Naive thymus-derived CD8-positive, alpha-beta T cell (primary cell): ENCODE measurements around the gene ME1. TPM values are rescaled to one million over a fixed set of nuclear protein-coding genes. Genes with fewer than 3 reads are reported as not detected.
"Not testable (repeated sequence)": the region's sequence is repeated elsewhere in the genome, so short reads cannot be mapped to it uniquely, and the experiment has no call there.

Experiments
- ATAC-seq, 2 donors: fragments of 150-1000 bp; cut with Tn5 transposase in 1 of 2; sonication (Bioruptor Pico), chemical (Tn5 transposase) in 1 of 2; 1 replicate in 1 of 2; 2 replicates in 1 of 2; pipeline ENCODE4 v1.10.0; 2021; ENCODE audit warnings: mild to moderate bottlenecking in 2 of 2, moderate library complexity in 2 of 2
- POLR2A ChIA-PET: fragments of 350-600 bp; sonication (Branson Sonifier 250); formaldehyde crosslinking; loops from one replicate; lab custom pipeline; 2021; ENCODE audit warnings: antibody characterized with exemption; lab: Charles Lee
- DNase-seq, 10 donors: peaks; one replicate each; pipeline versions ENCODE4 v3.0.0 to v3.0.0-alpha.2; 2020 to 2022
- H3K27ac Mint-ChIP-seq, 10 donors: one replicate each; pipeline ENCODE4 v1.8.0; 2020 to 2022; ENCODE audit warnings: mild to moderate bottlenecking in 10 of 10, mixed read lengths in 10 of 10, moderate library complexity in 4 of 10, inconsistent platforms in 1 of 10
- H3K27me3 Mint-ChIP-seq, 5 donors: one replicate each; pipeline ENCODE4 v1.8.0; 2021 to 2022; ENCODE audit warnings: mixed read lengths in 5 of 5
- H3K36me3 Mint-ChIP-seq, 3 donors: one replicate each; pipeline ENCODE4 v1.8.0; 2020 to 2022; ENCODE audit warnings: mixed read lengths in 3 of 3, mild to moderate bottlenecking in 2 of 3, inconsistent platforms in 1 of 3
- H3K4me1 Mint-ChIP-seq, 4 donors: one replicate each; pipeline ENCODE4 v1.8.0; 2021 to 2022; ENCODE audit warnings: mixed read lengths in 4 of 4
- H3K4me3 Mint-ChIP-seq, 10 donors: one replicate each; pipeline ENCODE4 v1.8.0; 2020 to 2022; ENCODE audit warnings: mild to moderate bottlenecking in 10 of 10, mixed read lengths in 10 of 10, moderate library complexity in 6 of 10, inconsistent platforms in 1 of 10
- H3K9me3 Mint-ChIP-seq, 9 donors: one replicate each; pipeline ENCODE4 v1.8.0; 2020 to 2022; ENCODE audit warnings: mixed read lengths in 9 of 9, mild to moderate bottlenecking in 3 of 9, inconsistent platforms in 1 of 9, moderate library complexity in 1 of 9
- polyA plus RNA-seq, 3 donors: library from polyadenylated mRNA; unstranded; fragments of 300-500 nt; fragmentation: Illumina TruSeq; gene quantifications; one replicate each; pipeline ENCODE4 v1.2.3, GENCODE V29; 2021
- total RNA-seq, 8 experiments: library from RNA in 2 of 8; stranded (reverse) in 2 of 8; gene quantifications; one replicate each; pipeline ENCODE4 v1.2.3 and lab custom pipeline; 2021 to 2026

Gene ME1
- total and polyA plus RNA-seq, 5 experiments from 2014 or later, result 0.11 TPM; not detected in 4

- H3K4me1 Mint-ChIP-seq, result no peaks in the 10 kb centered on the region
- no peak overlapping the region for H3K4me3 Mint-ChIP-seq
- ATAC-seq (no peak), DNase-seq (no peak)
- no peaks in the 10 kb centered on the region for H3K9me3 Mint-ChIP-seq
- no peak overlapping the region for H3K27ac Mint-ChIP-seq
- H3K27me3 Mint-ChIP-seq, result peaks cover 0 to 11% (median 8%) of the 10 kb centered on the region in 5 donors
- no peaks in the 10 kb centered on the region for H3K36me3 Mint-ChIP-seq
- POLR2A ChIA-PET, result no interaction called here
Measured at GRCh38 chr6:83216806-83217205, 214.0 kb downstream of the ME1 start.

- DNase-seq (peak; percentile 12 to 76 (median 46)), ATAC-seq (peak; percentile 96 to 100)
- Mint-ChIP-seq H3K4me1 (no peaks in the 10 kb centered on the region), H3K27me3 (peaks cover 5 to 14% (median 7%) of the 10 kb centered on the region in 5 donors), H3K4me3 (no peak overlapping the region), H3K36me3 (no peaks in the 10 kb centered on the region), H3K9me3 (no peaks in the 10 kb centered on the region), H3K27ac (no peak overlapping the region)
- POLR2A ChIA-PET, result interaction anchor here (1.0 to 1.3 kb wide), 2 partner anchors 148 to 150 kb away, joined by 4 to 7 read pairs; partner anchors contain the start of genes DOP1A and UBE3D
Measured at GRCh38 chr6:83215131-83216047, 215.5 kb downstream of the ME1 start.

DNA sequence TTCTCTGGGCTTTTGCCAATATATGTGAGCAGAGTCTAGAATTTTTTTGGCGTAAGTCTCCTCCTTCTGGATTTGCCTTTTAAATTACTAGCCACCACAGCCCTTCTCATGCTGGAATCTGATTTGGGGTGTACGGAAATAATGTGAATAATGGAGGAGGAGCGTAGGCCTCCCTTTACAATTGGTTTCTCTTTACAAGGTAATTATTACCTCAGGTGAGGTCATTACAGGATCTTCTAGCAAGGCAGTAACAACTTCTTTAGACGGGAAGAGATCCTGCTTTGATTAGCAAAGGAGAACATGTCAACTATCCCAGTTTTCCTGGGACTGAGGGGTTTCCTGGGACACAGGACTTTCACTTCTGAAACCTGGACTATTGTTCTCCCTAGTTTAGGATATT, 228.8 kb downstream of the ME1 start:
- POLR2A ChIA-PET, result no interaction called here
- H3K27me3 Mint-ChIP-seq, result peaks cover 2 to 11% (median 6%) of the 10 kb centered on the region in 5 donors
- no peak overlapping the region for H3K4me3 Mint-ChIP-seq
- H3K9me3 Mint-ChIP-seq, result no peaks in the 10 kb centered on the region
- no peaks in the 10 kb centered on the region for H3K4me1 Mint-ChIP-seq
- no peak for ATAC-seq
- H3K27ac Mint-ChIP-seq, result no peak overlapping the region
- no peak for DNase-seq
- peaks cover 0 to 4% (median 0%) of the 10 kb centered on the region in 3 donors for H3K36me3 Mint-ChIP-seq

DNA sequence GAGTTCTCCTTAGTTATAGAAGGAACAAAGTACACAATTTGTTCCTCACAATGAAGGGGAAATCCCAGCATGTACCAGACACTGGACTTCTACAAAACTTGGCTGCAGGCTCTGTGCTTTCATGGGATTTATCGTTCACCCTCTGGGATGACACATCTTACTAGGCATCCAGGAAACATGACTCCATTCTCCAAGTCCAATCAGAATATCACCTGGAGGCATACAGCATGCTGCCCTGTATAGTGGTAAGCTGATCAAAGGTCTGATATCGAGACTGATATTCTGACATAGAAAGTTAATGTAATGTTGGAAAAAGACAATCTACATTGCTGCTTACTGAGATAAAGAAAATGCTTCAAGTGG, 231.0 kb downstream of the ME1 start:
- H3K4me1 Mint-ChIP-seq, result peaks cover 0 to 11% (median 6%) of the 10 kb centered on the region in 4 donors
- H3K9me3 Mint-ChIP-seq, result no peaks in the 10 kb centered on the region
- DNase-seq (no peak), ATAC-seq (no peak)
- POLR2A ChIA-PET, result no interaction called here
- H3K27ac Mint-ChIP-seq, result no peak overlapping the region
- peaks cover 0 to 4% (median 0%) of the 10 kb centered on the region in 3 donors for H3K36me3 Mint-ChIP-seq
- H3K27me3 Mint-ChIP-seq, result no peaks in the 10 kb centered on the region
- H3K4me3 Mint-ChIP-seq, result no peak overlapping the region

DNA sequence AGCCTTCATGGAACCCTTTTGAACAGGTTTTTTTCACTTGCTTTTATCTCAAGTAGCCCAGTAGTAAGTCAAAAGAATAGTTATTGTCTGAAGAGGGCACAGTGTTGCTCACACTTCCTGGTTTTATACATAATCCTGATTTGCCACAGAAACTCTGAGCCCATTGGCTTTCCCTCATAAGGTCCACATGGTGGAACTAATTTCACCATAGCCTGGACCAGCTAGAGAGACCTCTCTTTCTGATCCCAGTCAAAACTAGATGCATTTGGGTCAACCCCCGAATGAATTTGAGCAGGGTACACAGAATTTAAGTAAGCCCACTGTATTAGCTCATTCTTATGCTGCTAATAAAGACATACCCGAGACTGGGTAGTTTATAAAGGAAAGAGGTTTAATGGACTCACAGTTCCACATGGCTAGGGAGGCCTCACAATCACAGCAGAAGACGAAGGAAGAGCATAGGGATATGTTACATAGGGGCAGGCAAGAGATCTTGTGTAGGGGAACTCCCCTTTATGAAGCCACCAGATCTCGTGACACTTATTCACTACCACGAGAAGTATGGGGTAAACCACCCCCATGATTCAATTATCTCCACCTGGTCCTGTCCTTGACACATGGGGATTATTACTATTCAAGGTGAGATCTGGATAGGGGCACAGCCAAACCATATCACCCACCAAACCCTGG, 231.5 kb downstream of the ME1 start:
- H3K36me3 Mint-ChIP-seq, result peaks cover 0 to 4% (median 0%) of the 10 kb centered on the region in 3 donors
- DNase-seq (no peak), ATAC-seq (no peak)
- H3K27ac Mint-ChIP-seq, result no peak overlapping the region
- no peaks in the 10 kb centered on the region for H3K9me3 Mint-ChIP-seq
- POLR2A ChIA-PET, result no interaction called here
- no peak overlapping the region for H3K4me3 Mint-ChIP-seq
- peaks cover 0 to 15% (median 11%) of the 10 kb centered on the region in 4 donors for H3K4me1 Mint-ChIP-seq
- no peaks in the 10 kb centered on the region for H3K27me3 Mint-ChIP-seq

GRCh38 chr6:83198486-83199172, 232.2 kb downstream of the ME1 start:
- Mint-ChIP-seq H3K27ac (no peak overlapping the region), H3K4me1 (peaks cover 3 to 20% (median 16%) of the 10 kb centered on the region in 4 donors), H3K9me3 (no peaks in the 10 kb centered on the region), H3K4me3 (no peak overlapping the region), H3K27me3 (no peaks in the 10 kb centered on the region), H3K36me3 (peaks cover 0 to 4% (median 0%) of the 10 kb centered on the region in 3 donors)
- ATAC-seq (no peak), DNase-seq (no peak)
- POLR2A ChIA-PET, result no interaction called here

DNA sequence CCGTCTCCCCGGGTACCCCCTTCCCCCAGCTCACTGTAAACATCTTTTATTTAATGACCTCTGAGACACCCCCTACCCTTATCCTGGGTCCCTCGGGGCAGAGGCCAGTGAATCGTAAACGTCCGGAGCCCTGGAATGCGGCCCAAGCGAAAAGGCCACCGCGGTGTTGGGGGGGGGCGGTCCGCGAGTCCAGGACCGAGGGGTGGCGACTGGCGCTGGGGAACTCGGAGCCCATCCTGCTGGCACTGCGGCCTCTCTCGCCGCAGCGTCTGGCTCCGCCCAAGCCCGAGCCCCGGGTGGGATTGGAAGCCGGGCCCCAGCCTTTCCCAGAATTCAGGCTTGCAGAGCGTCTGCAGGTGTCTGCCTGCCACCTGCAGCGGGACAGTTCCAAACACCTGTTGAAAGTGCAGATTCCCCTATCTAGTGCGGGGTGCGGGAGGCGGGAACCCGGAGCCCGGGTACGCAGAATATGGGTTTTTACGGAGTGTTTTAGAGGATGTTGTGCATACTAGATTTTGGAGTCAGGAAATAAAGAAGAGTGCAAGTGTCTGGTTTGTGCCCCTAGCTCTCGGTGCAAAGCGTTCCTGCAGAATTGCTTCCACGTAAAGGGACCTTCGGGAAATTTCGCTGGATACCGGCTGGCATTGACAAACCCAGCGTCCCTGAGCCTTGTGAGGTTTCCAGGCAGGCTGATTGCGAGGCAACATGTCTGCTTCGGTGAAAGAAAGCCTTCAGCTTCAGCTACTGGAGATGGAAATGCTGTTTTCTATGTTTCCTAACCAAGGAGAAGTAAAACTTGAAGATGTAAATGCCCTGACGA, 236.9 kb downstream of the ME1 start:
- no peaks in the 10 kb centered on the region for H3K9me3 Mint-ChIP-seq
- peak overlapping the region; percentile 15 to 97 (median 60) for H3K27ac Mint-ChIP-seq
- peak overlapping the region; percentile 76 to 99 (median 91) for H3K4me3 Mint-ChIP-seq
- POLR2A ChIA-PET, result interaction anchor here (1.2 to 1.5 kb wide), 3 partner anchors 9 to 126 kb away, joined by 3 to 6 read pairs (median 4); partner anchors contain the start of gene DOP1A
- H3K36me3 Mint-ChIP-seq, result peaks cover 0 to 5% (median 4%) of the 10 kb centered on the region in 3 donors
- ATAC-seq (peak; percentile 4 to 24), DNase-seq (peak in 8 of 10 donors; percentile 8 to 65 (median 30))
- no peaks in the 10 kb centered on the region for H3K27me3 Mint-ChIP-seq
- H3K4me1 Mint-ChIP-seq, result peaks cover 11 to 49% (median 46%) of the 10 kb centered on the region in 4 donors

DNA sequence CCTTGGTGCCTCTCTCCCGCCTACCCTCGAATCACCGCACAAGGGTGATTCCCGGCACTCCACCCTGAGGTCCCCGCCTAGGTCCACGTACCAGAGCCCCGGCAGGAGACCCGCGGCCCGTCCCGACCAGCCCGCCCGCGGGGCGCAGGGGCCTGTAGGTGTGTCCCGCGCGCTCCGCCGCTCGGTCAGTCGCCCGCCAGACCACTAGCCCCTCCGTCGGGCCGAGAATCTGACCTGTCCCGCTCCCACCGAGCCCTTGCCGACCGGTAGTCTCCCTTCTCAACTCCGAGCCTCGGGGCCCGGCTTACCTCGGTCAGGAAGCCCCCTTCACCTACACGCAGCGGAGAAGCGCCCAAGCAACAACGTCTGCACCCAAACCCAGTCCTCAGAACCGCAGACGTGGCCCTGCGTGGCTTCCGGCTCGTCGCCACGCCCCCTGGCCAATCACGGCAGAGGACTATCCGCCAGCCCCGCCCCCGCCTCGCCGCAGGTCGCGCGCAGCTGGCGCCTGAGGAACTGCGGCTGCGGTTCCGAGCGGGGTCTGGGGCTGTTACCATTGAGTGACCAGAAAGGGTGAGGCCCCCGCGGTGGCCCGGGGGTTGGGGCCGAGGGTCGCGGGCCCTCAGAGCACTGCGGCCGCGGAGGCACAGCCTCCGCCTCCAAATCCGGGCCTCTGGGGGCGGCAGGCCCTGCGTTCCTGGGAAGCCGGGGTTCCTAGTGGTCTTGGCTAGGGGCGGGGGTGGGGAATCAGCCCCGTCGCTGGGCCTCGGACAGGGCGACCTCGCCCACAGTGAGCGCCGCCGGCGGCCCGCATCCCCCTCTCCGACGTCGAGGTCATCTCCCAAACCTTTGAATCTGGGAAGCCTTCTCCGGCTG, 237.7 kb downstream of the ME1 start, which contains the start of the genes PGM3 and RWDD2A:
TSS of gene PGM3 (minus strand) at position 395 of the 876 bp plus-strand sequence. CDS start 2,253 bp downstream, outside the sequence.
TSS of gene RWDD2A (plus strand) at position 487 of the 876 bp plus-strand sequence. CDS start 1,095 bp downstream, outside the sequence.
- Mint-ChIP-seq H3K27me3 (no peaks in the 10 kb centered on the region), H3K27ac (peak within 1 kb of the TSS; percentile 91 to 98 (median 97)), H3K36me3 (peaks cover 0 to 10% (median 4%) of the 10 kb centered on the region in 3 donors), H3K4me3 (peak within 1 kb of the TSS; percentile 90 to 99 (median 98)), H3K4me1 (peaks cover 12 to 51% (median 50%) of the 10 kb centered on the region in 4 donors), H3K9me3 (no peaks in the 10 kb centered on the region)
- POLR2A ChIA-PET, result interaction anchor here (0.6 to 1.5 kb wide), 4 partner anchors 10 to 966 kb away, joined by 3 to 6 read pairs (median 4); partner anchors contain the start of genes DOP1A and UBE3D
- DNase-seq, result peak; percentile 86 to 93 (median 89)
- ATAC-seq, result peak; percentile 97 to 98

GRCh38 chr6:83192456-83192855, 238.4 kb downstream of the ME1 start:
- peak overlapping the region; percentile 91 to 98 (median 97) for H3K27ac Mint-ChIP-seq
- H3K36me3 Mint-ChIP-seq, result peaks cover 0 to 17% (median 2%) of the 10 kb centered on the region in 3 donors
- POLR2A ChIA-PET, result no interaction called here
- peaks cover 12 to 51% (median 50%) of the 10 kb centered on the region in 4 donors for H3K4me1 Mint-ChIP-seq
- DNase-seq (no peak), ATAC-seq (no peak)
- no peaks in the 10 kb centered on the region for H3K9me3 Mint-ChIP-seq
- H3K4me3 Mint-ChIP-seq, result peak overlapping the region; percentile 90 to 99 (median 98)
- H3K27me3 Mint-ChIP-seq, result no peaks in the 10 kb centered on the region

DNA sequence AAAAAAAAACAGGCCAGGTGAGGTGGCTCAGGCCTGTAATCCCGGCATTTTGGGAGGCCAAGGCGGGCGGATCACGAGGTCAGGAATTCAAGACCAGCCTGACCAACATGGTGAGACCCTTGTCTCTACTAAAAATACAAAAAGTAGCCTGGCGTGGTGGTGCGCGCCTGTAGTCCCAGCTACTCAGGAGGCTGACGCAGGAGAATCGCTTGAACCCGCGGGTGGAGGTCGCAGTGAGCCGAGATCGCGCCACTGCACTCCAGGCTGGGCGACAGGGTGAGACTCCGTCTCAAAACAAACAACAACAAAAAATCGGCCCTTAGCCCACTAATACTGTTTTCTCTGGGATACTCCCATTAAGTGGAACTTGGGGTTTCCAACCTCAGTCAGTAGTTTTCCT, 238.9 kb downstream of the ME1 start:
- not testable (repeated sequence) for DNase-seq, H3K9me3 Mint-ChIP-seq, H3K27me3 Mint-ChIP-seq, ATAC-seq
- peaks cover 12 to 51% (median 50%) of the 10 kb centered on the region in 4 donors for H3K4me1 Mint-ChIP-seq
- H3K27ac Mint-ChIP-seq, result peak overlapping the region in 8 of 10 donors; percentile 12 to 98 (median 96)
- POLR2A ChIA-PET, result interaction anchor here (0.7 kb wide), 1 partner anchor 94 kb away, joined by 4 read pairs; no protein-coding TSS in a partner anchor
- peak overlapping the region; percentile 90 to 99 (median 98) for H3K4me3 Mint-ChIP-seq
- H3K36me3 Mint-ChIP-seq, result peaks cover 0 to 21% (median 0%) of the 10 kb centered on the region in 3 donors
